ENCODE data around the gene MC5R.
A peak's percentile ranks its signal among the peaks of the same experiment; 100 is the strongest.

DNA sequence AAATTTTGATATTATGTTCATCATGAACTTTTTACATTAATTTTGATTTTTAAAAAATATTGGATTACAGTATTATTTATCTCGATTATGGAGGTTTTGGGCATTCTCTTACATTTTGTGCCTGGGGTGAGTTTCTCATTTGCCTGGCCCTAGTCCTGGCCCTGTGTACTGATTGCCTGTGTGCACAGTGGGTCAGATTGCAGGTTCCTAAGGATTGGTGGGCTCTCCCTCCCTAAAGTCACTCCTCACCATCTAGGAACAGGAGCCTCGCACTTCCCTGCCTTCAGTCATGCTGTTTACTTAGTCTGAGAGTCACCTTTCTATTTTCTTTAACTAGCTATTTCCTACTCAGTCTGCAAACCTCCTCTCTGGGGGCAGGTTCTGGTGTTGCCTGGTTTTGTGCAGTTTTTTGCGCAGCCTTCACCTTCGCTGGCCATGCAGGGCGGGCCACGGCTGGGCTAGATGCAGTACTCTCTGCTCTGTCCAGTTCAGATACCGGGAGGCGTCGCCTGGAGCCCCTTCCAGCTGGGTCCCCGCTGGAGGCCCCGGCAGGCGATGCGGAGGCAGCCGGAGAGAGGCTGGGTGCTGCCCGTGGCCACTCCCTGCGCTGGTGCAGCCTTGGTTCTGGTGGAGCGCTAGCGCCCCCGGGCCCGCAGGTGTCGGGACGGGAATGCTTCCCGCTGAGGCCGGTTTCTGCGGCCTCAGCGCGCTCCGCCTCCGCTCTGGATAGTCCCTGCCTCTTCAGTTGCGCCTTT lies 23.3 kb upstream of the MC5R start:
- TF ChIP-seq POLR2A (IDR thresholded peaks at IDR 0.05) (no peak), CTCF (IDR thresholded peaks at IDR 0.05) (peak in 1 of 2 donors; percentile 35)
